ENCODE measurements around the gene STK35. TPM values are rescaled to one million over a fixed set of nuclear protein-coding genes. Genes with fewer than 3 reads are reported as not detected.

Gene STK35
- total RNA-seq, 1 donor from 2014 or later: 31.0 TPM

GRCh38 chr20:2124564-2125213 is 23.1 kb downstream of the STK35 start:
- no peak overlapping the region for H3K27ac Mint-ChIP-seq
- H3K36me3 Mint-ChIP-seq: peaks cover 4% of the 10 kb centered on the region
- no peaks in the 10 kb centered on the region for H3K4me1 Mint-ChIP-seq
- H3K27me3 Mint-ChIP-seq (ENCODE audit: low read depth): no peaks in the 10 kb centered on the region
- no peak for DNase-seq (ENCODE audit: low spot score in 2 of 2, unreplicated experiment in 2 of 2)
- no peak for TF ChIP-seq CTCF (IDR thresholded peaks at IDR 0.05; ENCODE audit: unreplicated experiment)
- H3K4me3 Mint-ChIP-seq: no peak overlapping the region
- no peaks in the 10 kb centered on the region for H3K9me3 Mint-ChIP-seq

- Mint-ChIP-seq H3K9me3 (no peaks in the 10 kb centered on the region), H3K27ac (no peak overlapping the region), H3K36me3 (peaks cover 2% of the 10 kb centered on the region), H3K4me3 (no peak overlapping the region), H3K4me1 (no peaks in the 10 kb centered on the region), H3K27me3 (ENCODE audit: low read depth) (no peaks in the 10 kb centered on the region)
- no peak for DNase-seq (ENCODE audit: low spot score in 2 of 2, unreplicated experiment in 2 of 2)
- no peak for TF ChIP-seq CTCF (IDR thresholded peaks at IDR 0.05; ENCODE audit: unreplicated experiment)
These were observed 24.0 kb downstream of the STK35 start for GRCh38 chr20:2125474-2126112.

GRCh38 chr20:2127238-2127637 is 25.6 kb downstream of the STK35 start:
- H3K4me3 Mint-ChIP-seq: no peak overlapping the region
- H3K27me3 Mint-ChIP-seq (ENCODE audit: low read depth): no peaks in the 10 kb centered on the region
- H3K9me3 Mint-ChIP-seq: no peaks in the 10 kb centered on the region
- no peak overlapping the region for H3K27ac Mint-ChIP-seq
- TF ChIP-seq CTCF (IDR thresholded peaks at IDR 0.05; ENCODE audit: unreplicated experiment): no peak
- H3K36me3 Mint-ChIP-seq: no peaks in the 10 kb centered on the region
- no peak for DNase-seq (ENCODE audit: low spot score in 2 of 2, unreplicated experiment in 2 of 2)
- peaks cover 4% of the 10 kb centered on the region for H3K4me1 Mint-ChIP-seq

- H3K27me3 Mint-ChIP-seq (ENCODE audit: low read depth): no peaks in the 10 kb centered on the region
- no peak overlapping the region for H3K4me3 Mint-ChIP-seq
- no peaks in the 10 kb centered on the region for H3K9me3 Mint-ChIP-seq
- no peaks in the 10 kb centered on the region for H3K36me3 Mint-ChIP-seq
- peaks cover 15% of the 10 kb centered on the region for H3K4me1 Mint-ChIP-seq
- no peak overlapping the region for H3K27ac Mint-ChIP-seq
- no peak for DNase-seq (ENCODE audit: low spot score in 2 of 2, unreplicated experiment in 2 of 2)
- no peak for TF ChIP-seq CTCF (IDR thresholded peaks at IDR 0.05; ENCODE audit: unreplicated experiment)
These were observed 26.9 kb downstream of the STK35 start for GRCh38 chr20:2128542-2128941.

GRCh38 chr20:2130062-2130591 is 28.5 kb downstream of the STK35 start:
- Mint-ChIP-seq H3K4me1 (peaks cover 16% of the 10 kb centered on the region), H3K36me3 (no peaks in the 10 kb centered on the region), H3K27ac (no peak overlapping the region), H3K27me3 (ENCODE audit: low read depth) (no peaks in the 10 kb centered on the region), H3K4me3 (no peak overlapping the region), H3K9me3 (no peaks in the 10 kb centered on the region)
- no peak for DNase-seq (ENCODE audit: low spot score in 2 of 2, unreplicated experiment in 2 of 2)
- no peak for TF ChIP-seq CTCF (IDR thresholded peaks at IDR 0.05; ENCODE audit: unreplicated experiment)

Measured in mesothelial cell of epicardium (in vitro differentiated cells).